ENCODE measurements around the gene TRAK1.

GRCh38 chr3:42143440-42143839 is 52.3 kb downstream of the TRAK1 start:
- TF ChIP-seq CTCF (conservative IDR thresholded peaks at IDR 0.05) (no peak), EZH2 (IDR thresholded peaks at IDR 0.05; ENCODE audit: low read depth) (no peak)
